ENCODE measurements around the gene SLFNL1. TPM values are rescaled to one million over a fixed set of nuclear protein-coding genes. Genes with fewer than 3 reads are reported as not detected.

Gene SLFNL1
- total RNA-seq, 1 donor from 2014 or later = 0.22 TPM

DNA sequence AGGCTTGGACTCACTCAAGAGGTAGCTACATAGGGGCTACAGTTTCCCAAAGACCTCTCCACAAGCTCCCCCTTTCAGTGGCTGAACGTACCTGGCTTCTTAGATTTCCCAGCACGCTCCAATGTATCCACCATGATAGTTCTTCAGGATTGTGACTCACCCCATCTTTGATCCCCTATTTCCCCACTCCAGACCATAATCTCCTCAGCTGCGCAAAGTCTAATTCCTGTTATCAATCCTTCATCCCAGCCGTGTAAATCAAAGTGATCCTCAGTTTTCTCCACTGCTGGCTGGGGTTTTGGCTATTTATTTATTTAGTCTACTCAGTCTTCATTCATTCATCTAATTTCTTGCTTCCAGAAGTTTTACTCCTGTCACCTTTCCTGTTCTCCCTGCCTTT, 55.1 kb downstream of the SLFNL1 start:
- no peak for DNase-seq (ENCODE audit: low spot score)

Other genes starting within 250 kb of the SLFNL1 start
- 1.4 TPM for gene KCNQ4, start 237.9 kb downstream of the SLFNL1 start, total RNA-seq
- 20.6 TPM for gene CITED4, start 159.4 kb downstream of the SLFNL1 start, total RNA-seq
- 18.4 TPM for gene CTPS1, start 42.0 kb downstream of the SLFNL1 start, total RNA-seq
- gene SCMH1, start 220.6 kb upstream of the SLFNL1 start, total RNA-seq = 35.8 TPM